Endothelial cell of umbilical vein (primary cell): Measurements from ENCODE around the gene TMEM151A. TPM values are rescaled to one million over a fixed set of nuclear protein-coding genes. Genes with fewer than 3 reads are reported as not detected.

Source experiments
- BruUV-seq: library from RNA; stranded (reverse); fragments of 400-500 nt; replicated peaks from 2 replicates; lab custom pipeline; 2021; lab: Mats Ljungman, UMichigan
- CTCF ChIA-PET: fragments of 300-600, 350-600 bp; sonication (Branson Sonifier 250); formaldehyde crosslinking; loops from one replicate; lab custom pipeline; 2021; ENCODE audit warnings: antibody characterized with exemption, inconsistent platforms; lab: Charles Lee
- POLR2A ChIA-PET: fragments of 300-600, 350-600 bp; sonication (Branson Sonifier 250); formaldehyde crosslinking; loops from one replicate; lab custom pipeline; 2021; ENCODE audit warnings: antibody characterized with exemption, inconsistent platforms; lab: Charles Lee
- DNase-seq: peaks from one replicate; pipeline ENCODE4 v3.0.0-alpha.2; 2011; ENCODE audit warnings: low read depth, low spot score
- FAIRE-seq: peaks from 2 replicates; lab custom pipeline; 2011; peaks lifted over from hg19 to GRCh38; lab: Jason Lieb, UNC
- H2AFZ ChIP-seq: 2 replicates; pipeline ENCODE4 v1.6.0; 2012; ENCODE audit warnings: low read depth, low read length, control low read depth, inconsistent platforms
- H3K27ac ChIP-seq: 2 replicates; pipeline ENCODE4 v1.5.1; 2011; ENCODE audit warnings: low read depth, mild to moderate bottlenecking, control low read depth, low read length, moderate library complexity; ENCODE audit not compliant: insufficient read depth
- H3K27me3 ChIP-seq, 2 experiments: 2 replicates each; pipeline versions ENCODE4 v1.6.0 to v1.6.1; 2011; ENCODE audit warnings: low read length in 2 of 2, mixed read lengths in 1 of 2; ENCODE audit not compliant: control insufficient read depth in 2 of 2, insufficient read depth in 2 of 2
- H3K36me3 ChIP-seq, 2 experiments: 2 replicates in 1 of 2; 3 replicates in 1 of 2; pipeline ENCODE4 v1.5.1; 2011; ENCODE audit warnings: low read length in 2 of 2, mild to moderate bottlenecking in 1 of 2, moderate library complexity in 1 of 2; ENCODE audit not compliant: control insufficient read depth in 2 of 2, insufficient read depth in 2 of 2; ENCODE audit errors: extremely low read depth in 1 of 2
- H3K4me1 ChIP-seq: 3 replicates; pipeline ENCODE4 v1.5.1; 2011; ENCODE audit warnings: mild to moderate bottlenecking, low read length; ENCODE audit not compliant: control insufficient read depth, insufficient read depth; ENCODE audit errors: extremely low read depth
- H3K4me2 ChIP-seq: 2 replicates; pipeline ENCODE4 v1.6.1; 2011; ENCODE audit warnings: low read length, control low read depth, mixed read lengths; ENCODE audit not compliant: insufficient read depth
- H3K4me3 ChIP-seq, 3 experiments: fragments of 200-600 bp in 1 of 3; sonication (generic), shearing (Covaris generic) in 1 of 3; replicated peaks in 1 of 3; 2 replicates each; pipeline ENCODE4 v1.5.1; 2011 to 2016; ENCODE audit warnings: control low read depth in 3 of 3, low read length in 3 of 3, mild to moderate bottlenecking in 2 of 3, inconsistent platforms in 1 of 3, low read depth in 1 of 3, moderate library complexity in 1 of 3; ENCODE audit not compliant: insufficient read depth in 1 of 3
- H3K79me2 ChIP-seq: 2 replicates; pipeline ENCODE4 v1.6.0; 2012; ENCODE audit warnings: low read length, inconsistent platforms; ENCODE audit not compliant: control insufficient read depth, insufficient read depth
- H3K9ac ChIP-seq: replicated peaks from 2 replicates; pipeline ENCODE3; 2011; ENCODE audit warnings: low read length, control low read depth; ENCODE audit not compliant: insufficient read depth; ENCODE audit errors: extremely low read depth
- H3K9me1 ChIP-seq: replicated peaks from 3 replicates; pipeline ENCODE4 v1.6.0; 2011; ENCODE audit warnings: mild to moderate bottlenecking, low read length; ENCODE audit not compliant: control insufficient read depth, insufficient read depth; ENCODE audit errors: extremely low read depth
- H3K9me3 ChIP-seq: replicated peaks from 2 replicates; pipeline ENCODE4 v1.5.1; 2012; ENCODE audit warnings: low read length, inconsistent platforms; ENCODE audit not compliant: control insufficient read depth, insufficient read depth
- H4K20me1 ChIP-seq: replicated peaks from 2 replicates; pipeline ENCODE3; 2011; ENCODE audit warnings: mild to moderate bottlenecking, low read length; ENCODE audit not compliant: control insufficient read depth, insufficient read depth; ENCODE audit errors: extremely low read depth
- CTCF ChIP-seq, 2 donors: IDR thresholded peaks; 1 replicate in 1 of 2; 2 replicates in 1 of 2; pipeline ENCODE4 v1.5.1; 2011; ENCODE audit warnings: low read length in 2 of 2, mild to moderate bottlenecking in 2 of 2, moderate library complexity in 2 of 2, control low read depth in 1 of 2, inconsistent platforms in 1 of 2, low read depth in 1 of 2; ENCODE audit not compliant: insufficient read depth in 1 of 2; ENCODE audit errors: extremely low read depth in 1 of 2
- EZH2 ChIP-seq: IDR thresholded peaks from 2 replicates; pipeline ENCODE4 v1.6.1; 2012; ENCODE audit warnings: borderline replicate concordance, low read depth, mild to moderate bottlenecking, moderate library complexity, low read length, inconsistent platforms; ENCODE audit not compliant: severe bottlenecking
- FOS ChIP-seq: IDR thresholded peaks from 2 replicates; pipeline ENCODE4 v1.6.1; 2011; ENCODE audit warnings: mild to moderate bottlenecking, low read length, moderate library complexity, borderline replicate concordance; ENCODE audit not compliant: insufficient read depth
- GATA2 ChIP-seq: IDR thresholded peaks from 2 replicates; pipeline ENCODE4 v1.7.0; 2011; ENCODE audit warnings: low read depth, mild to moderate bottlenecking, moderate library complexity, mixed read lengths, low read length; ENCODE audit not compliant: insufficient read length, insufficient read depth
- JUN ChIP-seq: IDR thresholded peaks from 2 replicates; pipeline ENCODE4 v1.6.1; 2011; ENCODE audit warnings: borderline replicate concordance, low read depth; ENCODE audit not compliant: insufficient read length, insufficient read depth
- MAX ChIP-seq: IDR thresholded peaks from 2 replicates; pipeline ENCODE4 v1.6.1; 2011; ENCODE audit not compliant: insufficient read depth, insufficient read length
- MYC ChIP-seq: IDR thresholded peaks from one replicate; pipeline ENCODE4 v1.6.1; 2011; ENCODE audit warnings: mild to moderate bottlenecking, low read depth, low read length
- POLR2A ChIP-seq: IDR thresholded peaks from 2 replicates; pipeline ENCODE4 v1.6.1; 2012; ENCODE audit warnings: low read depth, mild to moderate bottlenecking, control low read depth, low read length
- POLR2AphosphoS5 ChIP-seq: IDR thresholded peaks from 2 replicates; pipeline ENCODE4 v1.6.1; 2012; ENCODE audit warnings: low read depth, mild to moderate bottlenecking, control low read depth, low read length, moderate library complexity; ENCODE audit not compliant: insufficient read depth
- dilution Hi-C: fragments of 300-500 bp; cut with MboI; formaldehyde crosslinking; loops from one replicate; pipeline ENCODE4 v1.15.0; 2019; ENCODE audit warnings: low sequenced_read_pairs; ENCODE audit not compliant: extremely low pct_ligation_motif_present
- intact Hi-C: fragments of 100-400 bp; cut with micrococcal nuclease; formaldehyde crosslinking; loops from one replicate; pipeline ENCODE4 v1.10.0; 2022
- polyA plus RNA-seq, 4 experiments: library from polyadenylated mRNA; depleted of rRNA in 3 of 4; stranded (reverse) in 3 of 4; unstranded in 1 of 4; fragments of >200 nt; gene quantifications; 2 replicates each; pipeline versions ENCODE4 v1.2.1 to v1.2.3, GENCODE V29; 2011 to 2012; ENCODE audit warnings: missing spikeins in 1 of 4
- total RNA-seq: library from RNA; stranded (reverse); gene quantifications from 2 replicates; pipeline ENCODE4 v1.2.3, GENCODE V29; 2021

TMEM151A gene
- total and polyA plus RNA-seq, 2 donors (not counting 3 experiments of a cell fraction or from before 2014, with no cell fraction given) = not detected

GRCh38 chr11:66333896-66334604 is 42.4 kb downstream of the TMEM151A start:
- Histone ChIP-seq H4K20me1 (no peaks in the 10 kb centered on the region), H3K9me3 (no peaks in the 10 kb centered on the region), H3K27me3 (no peaks in the 10 kb centered on the region), H3K9me1 (no peaks in the 10 kb centered on the region), H3K27ac (no peak overlapping the region), H3K4me3 (no peak overlapping the region), H3K4me2 (no peak overlapping the region), H2AFZ (no peak overlapping the region), H3K4me1 (peaks cover 18% of the 10 kb centered on the region), H3K36me3 (peaks cover 0 to 2% of the 10 kb centered on the region in 2 experiments), H3K79me2 (no peaks in the 10 kb centered on the region), H3K9ac (no peak overlapping the region)
- dilution Hi-C loops (no loop called here), intact Hi-C loops (no loop called here)
- FAIRE-seq (no peak), DNase-seq (no peak)
- POLR2A ChIA-PET = no interaction called here
- CTCF ChIA-PET = interaction anchor here (1.2 to 8.7 kb wide), 3 partner anchors 13 to 52 kb away, joined by 4 to 225 read pairs (median 11); partner anchors contain the start of gene CD248
- no peak for TF ChIP-seq MAX
- no peak for TF ChIP-seq GATA2
- TF ChIP-seq MYC = no peak
- no peak for TF ChIP-seq CTCF (IDR thresholded peaks at IDR 0.05; ENCODE audit: extremely low read depth in 1 of 2, insufficient read depth in 1 of 2, low read depth in 1 of 2, low read length in 2 of 2)
- TF ChIP-seq FOS = no peak
- TF ChIP-seq EZH2 = no peak
- TF ChIP-seq JUN = no peak
- no peak for TF ChIP-seq POLR2A
- no peak for TF ChIP-seq POLR2AphosphoS5
- BruUV-seq = no TSS peak
